Tibial nerve (tissue), 4 donors: Measurements from ENCODE around the gene SLC8B1. TPM values are rescaled to one million over a fixed set of nuclear protein-coding genes. Genes with fewer than 3 reads are reported as not detected.

Experiments used
- DNase-seq, 2 donors: peaks; one replicate each; pipeline ENCODE4 v3.0.0-alpha.2; 2019; ENCODE audit warnings: low spot score in 2 of 2
- H3K27ac ChIP-seq, 4 donors: fragments of 200-600 bp; sonication (generic) in 3 of 4; one replicate each; pipeline ENCODE4 v1.5.1; 2017 to 2019; ENCODE audit warnings: mild to moderate bottlenecking in 1 of 4
- H3K27me3 ChIP-seq, 2 donors: fragments of 200-600 bp; sonication (generic) in 1 of 2; one replicate each; pipeline versions ENCODE4 v1.5.1 to v1.6.0; 2017 to 2019
- H3K36me3 ChIP-seq, 3 donors: fragments of 200-600 bp; sonication (generic); one replicate each; pipeline ENCODE4 v1.5.1; 2018 to 2019
- H3K4me1 ChIP-seq, 4 donors: fragments of 200-600 bp; sonication (generic) in 3 of 4; one replicate each; pipeline ENCODE4 v1.5.1; 2017 to 2019
- H3K4me3 ChIP-seq, 4 donors: fragments of 200-600 bp; sonication (generic) in 3 of 4; one replicate each; pipeline ENCODE4 v1.5.1; 2017 to 2019; ENCODE audit warnings: mild to moderate bottlenecking in 1 of 4, moderate library complexity in 1 of 4
- H3K9me3 ChIP-seq, 4 donors: fragments of 200-600 bp; sonication (generic) in 3 of 4; one replicate each; pipeline ENCODE4 v1.5.1; 2017 to 2019
- CTCF ChIP-seq, 5 experiments: fragments of 200-600 bp in 3 of 5; fragments of 450-650 bp in 2 of 5; sonication (generic) in 3 of 5; IDR thresholded peaks; one replicate each; pipeline ENCODE4 v1.5.1; 2016 to 2019; ENCODE audit warnings: antibody characterized with exemption in 5 of 5, mild to moderate bottlenecking in 3 of 5, moderate library complexity in 2 of 5
- EP300 ChIP-seq, 2 donors: sonication (generic); formaldehyde crosslinking; IDR thresholded peaks; one replicate each; pipeline ENCODE4 v1.6.1; 2017; ENCODE audit warnings: antibody characterized with exemption in 2 of 2, mild to moderate bottlenecking in 1 of 2
- POLR2A ChIP-seq, 2 donors: fragments of 450-650 bp; IDR thresholded peaks; one replicate each; pipeline ENCODE4 v1.6.1; 2017; ENCODE audit warnings: antibody characterized with exemption in 2 of 2, mild to moderate bottlenecking in 2 of 2, moderate library complexity in 2 of 2
- WGBS, 2 donors: methylation state at CpG; one replicate each; pipeline ENCODE4 v1.1.5; 2018; 5-methylcytosine and 5-hydroxymethylcytosine counted together
- total RNA-seq, 4 donors: library from RNA; depleted of rRNA; stranded (reverse); fragments of >200 nt; gene quantifications; one replicate each; pipeline ENCODE4 v1.1.0, GENCODE V29; 2016

The SLC8B1 gene
- total RNA-seq, 4 donors from 2014 or later: 52.0 to 73.5 (median 61.2) TPM

GRCh38 chr12:113253532-113254285, 81.2 kb downstream of the SLC8B1 start:
- Histone ChIP-seq H3K9me3 (peaks cover 0 to 15% (median 0%) of the 10 kb centered on the region in 4 donors), H3K27me3 (no peaks in the 10 kb centered on the region), H3K4me1 (peaks cover 0 to 8% (median 0%) of the 10 kb centered on the region in 4 donors), H3K36me3 (peaks cover 0 to 55% (median 0%) of the 10 kb centered on the region in 3 donors), H3K27ac (no peak overlapping the region), H3K4me3 (no peak overlapping the region)
- 98% methylated on average over 5 of the region's 5 CpGs for WGBS, 2 donors
- DNase-seq: no peak
- TF ChIP-seq CTCF (IDR thresholded peaks at IDR 0.05) (no peak), EP300 (IDR thresholded peaks at IDR 0.05) (no peak), POLR2A (IDR thresholded peaks at IDR 0.05) (no peak)

- no peaks in the 10 kb centered on the region for H3K27me3 ChIP-seq
- H3K4me1 ChIP-seq: peaks cover 0 to 1% (median under 1%) of the 10 kb centered on the region in 4 donors
- H3K27ac ChIP-seq: no peak overlapping the region
- H3K4me3 ChIP-seq: no peak overlapping the region
- no peak for DNase-seq
- TF ChIP-seq CTCF (IDR thresholded peaks at IDR 0.05) (no peak), EP300 (IDR thresholded peaks at IDR 0.05) (no peak), POLR2A (IDR thresholded peaks at IDR 0.05) (no peak)
- H3K9me3 ChIP-seq: peaks cover 0 to 15% (median 0%) of the 10 kb centered on the region in 4 donors
- peaks cover 0 to 55% (median 0%) of the 10 kb centered on the region in 3 donors for H3K36me3 ChIP-seq
- 85 to 88% methylated on average over 6 to 10 of the region's 10 CpGs for WGBS, 2 donors
Observed at GRCh38 chr12:113252494-113252893, 82.4 kb downstream of the SLC8B1 start.

GRCh38 chr12:113251404-113252070, 83.4 kb downstream of the SLC8B1 start:
- Histone ChIP-seq H3K4me3 (no peak overlapping the region), H3K27ac (no peak overlapping the region), H3K4me1 (peaks cover 0 to 11% (median 8%) of the 10 kb centered on the region in 4 donors), H3K36me3 (peaks cover 0 to 55% (median 0%) of the 10 kb centered on the region in 3 donors), H3K27me3 (no peaks in the 10 kb centered on the region), H3K9me3 (peaks cover 0 to 15% (median 0%) of the 10 kb centered on the region in 4 donors)
- TF ChIP-seq POLR2A (IDR thresholded peaks at IDR 0.05) (no peak), CTCF (IDR thresholded peaks at IDR 0.05) (no peak), EP300 (IDR thresholded peaks at IDR 0.05) (no peak)
- no peak for DNase-seq
- 90 to 91% methylated on average over 16 of the region's 16 CpGs for WGBS, 2 donors

- no peak overlapping the region for H3K4me3 ChIP-seq
- DNase-seq: no peak
- peaks cover 0 to 24% (median 19%) of the 10 kb centered on the region in 4 donors for H3K4me1 ChIP-seq
- 90 to 95% methylated on average over 6 of the region's 6 CpGs for WGBS, 2 donors
- H3K36me3 ChIP-seq: peaks cover 0 to 55% (median 0%) of the 10 kb centered on the region in 3 donors
- TF ChIP-seq POLR2A (IDR thresholded peaks at IDR 0.05) (no peak), CTCF (IDR thresholded peaks at IDR 0.05) (no peak), EP300 (IDR thresholded peaks at IDR 0.05) (no peak)
- no peaks in the 10 kb centered on the region for H3K27me3 ChIP-seq
- H3K27ac ChIP-seq: no peak overlapping the region
- peaks cover 0 to 15% (median 0%) of the 10 kb centered on the region in 4 donors for H3K9me3 ChIP-seq
Observed at GRCh38 chr12:113250045-113250444, 84.9 kb downstream of the SLC8B1 start.

GRCh38 chr12:113249546-113249945, 85.4 kb downstream of the SLC8B1 start:
- peaks cover 0 to 29% (median 24%) of the 10 kb centered on the region in 4 donors for H3K4me1 ChIP-seq
- peaks cover 0 to 15% (median 0%) of the 10 kb centered on the region in 4 donors for H3K9me3 ChIP-seq
- no peak overlapping the region for H3K27ac ChIP-seq
- H3K27me3 ChIP-seq: no peaks in the 10 kb centered on the region
- WGBS, 2 donors: 88% methylated on average over 12 of the region's 12 CpGs
- no peak overlapping the region for H3K4me3 ChIP-seq
- DNase-seq: no peak
- TF ChIP-seq POLR2A (IDR thresholded peaks at IDR 0.05) (no peak), EP300 (IDR thresholded peaks at IDR 0.05) (no peak), CTCF (IDR thresholded peaks at IDR 0.05) (no peak)
- peaks cover 0 to 51% (median 0%) of the 10 kb centered on the region in 3 donors for H3K36me3 ChIP-seq
